Activated gamma-delta T cell (primary cell): ENCODE measurements around the gene FARSB.
"Not testable (repeated sequence)": the region's sequence is repeated elsewhere in the genome, so short reads cannot be mapped to it uniquely, and the experiment has no call there.

Source experiments
- DNase-seq: peaks from one replicate; lab custom pipeline; 2025; lab: John Stamatoyannopoulos, UW

FARSB gene

GRCh38 chr2:222604749-222605515 is 51.0 kb downstream of the FARSB start:
- no peak for DNase-seq

GRCh38 chr2:222603501-222603900 is 52.4 kb downstream of the FARSB start:
- DNase-seq = no peak

GRCh38 chr2:222598611-222599010 is 57.3 kb downstream of the FARSB start:
- DNase-seq = no peak

- DNase-seq = no peak
Measured at GRCh38 chr2:222595581-222595980, 60.3 kb downstream of the FARSB start.

GRCh38 chr2:222594679-222595078 is 61.2 kb downstream of the FARSB start:
- no peak for DNase-seq

GRCh38 chr2:222592176-222592575 is 63.7 kb downstream of the FARSB start:
- no peak for DNase-seq

GRCh38 chr2:222591661-222592060 is 64.2 kb downstream of the FARSB start:
- DNase-seq = no peak

- not testable (repeated sequence) for DNase-seq
Measured at GRCh38 chr2:222584589-222584988, 71.3 kb downstream of the FARSB start.

- no peak for DNase-seq
Measured at GRCh38 chr2:222582928-222583327, 73.0 kb downstream of the FARSB start.

GRCh38 chr2:222577341-222577740 is 78.6 kb downstream of the FARSB start:
- no peak for DNase-seq

- no peak for DNase-seq
Measured at GRCh38 chr2:222576171-222577081, 79.5 kb downstream of the FARSB start.

GRCh38 chr2:222575618-222576017 is 80.3 kb downstream of the FARSB start:
- DNase-seq = no peak

GRCh38 chr2:222572751-222573174 is 83.1 kb downstream of the FARSB start:
- DNase-seq = no peak

- DNase-seq = no peak
Measured at GRCh38 chr2:222572264-222572721, 83.6 kb downstream of the FARSB start.

GRCh38 chr2:222569826-222570225 is 86.1 kb downstream of the FARSB start:
- DNase-seq = no peak

- no peak for DNase-seq
Measured at GRCh38 chr2:222568865-222569264, 87.0 kb downstream of the FARSB start.

GRCh38 chr2:222566229-222566628 is 89.7 kb downstream of the FARSB start:
- DNase-seq = no peak

- no peak for DNase-seq
Measured at GRCh38 chr2:222563936-222564335, 92.0 kb downstream of the FARSB start.

GRCh38 chr2:222563106-222563718 is 92.7 kb downstream of the FARSB start:
- no peak for DNase-seq

GRCh38 chr2:222561817-222562645 is 93.9 kb downstream of the FARSB start:
- DNase-seq = no peak

GRCh38 chr2:222561151-222561550 is 94.7 kb downstream of the FARSB start:
- DNase-seq = no peak
